Measurements from ENCODE around the gene HOXB8.

Gene HOXB8

GRCh38 chr17:48589831-48590606, 25.1 kb downstream of the HOXB8 start, which contains the start of gene HOXB3:
Gene HOXB3 (minus strand): TSS chr17:48590241. CDS start chr17:48552474, 37,767 bp downstream.
- H3K27me3 ChIP-seq (replicated peaks; ENCODE audit: insufficient read depth, low read length): peaks cover 17% of the 10 kb centered on the region
- H3K4me3 ChIP-seq (ENCODE audit: low read length): no peak within 1 kb of the TSS
- no peak within 1 kb of the TSS for H2AFZ ChIP-seq (ENCODE audit: low read length)
- no peaks in the 10 kb centered on the region for H3K9me2 ChIP-seq (replicated peaks; ENCODE audit: insufficient read depth, low read length)
- H3K9ac ChIP-seq (ENCODE audit: low read length): no peak within 1 kb of the TSS
- peaks cover 6% of the 10 kb centered on the region for H3K4me1 ChIP-seq (ENCODE audit: low read length)
- H3K27ac ChIP-seq (ENCODE audit: low read length): no peak within 1 kb of the TSS
- H3F3A ChIP-seq (ENCODE audit: insufficient read depth, low read length): no peaks in the 10 kb centered on the region
- DNase-seq: no peak
- H3K36me3 ChIP-seq (replicated peaks; ENCODE audit: insufficient read depth, low read length): no peaks in the 10 kb centered on the region
- no peak within 1 kb of the TSS for H3K4me2 ChIP-seq (ENCODE audit: low read depth, low read length)
- no peaks in the 10 kb centered on the region for H3K79me2 ChIP-seq (ENCODE audit: low read length)
- H3K9me3 ChIP-seq (replicated peaks; ENCODE audit: insufficient read depth, low read length): no peaks in the 10 kb centered on the region
- no peaks in the 10 kb centered on the region for H4K20me1 ChIP-seq (ENCODE audit: insufficient read depth, low read length)
- TF ChIP-seq, protein P1, sequence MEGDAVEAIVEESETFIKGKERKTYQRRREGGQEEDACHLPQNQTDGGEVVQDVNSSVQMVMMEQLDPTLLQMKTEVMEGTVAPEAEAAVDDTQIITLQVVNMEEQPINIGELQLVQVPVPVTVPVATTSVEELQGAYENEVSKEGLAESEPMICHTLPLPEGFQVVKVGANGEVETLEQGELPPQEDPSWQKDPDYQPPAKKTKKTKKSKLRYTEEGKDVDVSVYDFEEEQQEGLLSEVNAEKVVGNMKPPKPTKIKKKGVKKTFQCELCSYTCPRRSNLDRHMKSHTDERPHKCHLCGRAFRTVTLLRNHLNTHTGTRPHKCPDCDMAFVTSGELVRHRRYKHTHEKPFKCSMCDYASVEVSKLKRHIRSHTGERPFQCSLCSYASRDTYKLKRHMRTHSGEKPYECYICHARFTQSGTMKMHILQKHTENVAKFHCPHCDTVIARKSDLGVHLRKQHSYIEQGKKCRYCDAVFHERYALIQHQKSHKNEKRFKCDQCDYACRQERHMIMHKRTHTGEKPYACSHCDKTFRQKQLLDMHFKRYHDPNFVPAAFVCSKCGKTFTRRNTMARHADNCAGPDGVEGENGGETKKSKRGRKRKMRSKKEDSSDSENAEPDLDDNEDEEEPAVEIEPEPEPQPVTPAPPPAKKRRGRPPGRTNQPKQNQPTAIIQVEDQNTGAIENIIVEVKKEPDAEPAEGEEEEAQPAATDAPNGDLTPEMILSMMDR (IDR thresholded peaks at IDR 0.05; ENCODE audit: low read length): no peak
- TF ChIP-seq EZH2 (optimal IDR thresholded peaks at IDR 0.05; ENCODE audit: low read depth, low read length) (no peak), EZH2phosphoT487 (IDR thresholded peaks at IDR 0.05; ENCODE audit: low read length) (no peak)

DNA sequence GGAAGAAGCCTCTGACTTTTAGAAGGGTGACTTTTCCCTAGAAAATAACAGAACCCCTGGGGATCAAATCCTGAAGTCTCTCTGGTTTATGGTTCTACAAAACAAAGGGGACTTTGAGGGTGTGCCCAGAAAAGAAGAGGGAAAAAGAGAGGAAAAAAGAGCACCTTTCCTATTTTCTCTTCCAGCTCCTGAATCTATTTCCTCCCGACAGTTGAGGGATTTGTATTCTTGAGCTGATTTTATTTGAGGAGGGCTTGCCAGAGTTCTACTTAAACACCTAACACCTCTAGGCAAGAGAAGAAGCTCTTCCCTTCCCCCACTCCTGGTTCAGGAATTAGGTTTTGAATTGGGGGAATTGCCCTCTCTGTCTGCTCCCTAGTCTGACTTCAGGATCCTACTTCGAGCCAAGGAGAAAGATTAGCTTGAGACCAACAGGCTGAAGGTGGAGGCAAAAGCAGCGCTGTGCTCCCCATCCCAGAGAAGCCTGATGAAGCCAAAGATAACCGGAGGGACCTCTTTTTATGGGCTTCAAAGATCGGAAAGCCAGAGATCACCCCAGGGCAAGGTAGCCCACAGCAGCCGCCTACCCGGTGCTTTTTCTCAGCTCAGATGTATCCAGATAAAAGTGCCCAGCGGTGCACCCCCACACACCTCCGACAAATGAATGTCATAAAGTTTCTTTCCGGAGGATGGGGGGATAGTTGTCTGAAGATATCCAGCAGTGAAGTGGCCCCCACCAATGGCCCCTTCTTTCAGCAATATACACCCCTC, 25.8 kb downstream of the HOXB8 start:
- Histone ChIP-seq H4K20me1 (ENCODE audit: insufficient read depth, low read length) (no peaks in the 10 kb centered on the region), H3K4me1 (ENCODE audit: low read length) (peaks cover 6% of the 10 kb centered on the region), H3K4me3 (ENCODE audit: low read length) (no peak overlapping the region), H2AFZ (ENCODE audit: low read length) (no peak overlapping the region), H3K9ac (ENCODE audit: low read length) (no peak overlapping the region), H3K9me3 (replicated peaks; ENCODE audit: insufficient read depth, low read length) (no peaks in the 10 kb centered on the region), H3K27me3 (replicated peaks; ENCODE audit: insufficient read depth, low read length) (peaks cover 17% of the 10 kb centered on the region), H3K4me2 (ENCODE audit: low read depth, low read length) (no peak overlapping the region), H3F3A (ENCODE audit: insufficient read depth, low read length) (no peaks in the 10 kb centered on the region), H3K79me2 (ENCODE audit: low read length) (no peaks in the 10 kb centered on the region), H3K9me2 (replicated peaks; ENCODE audit: insufficient read depth, low read length) (no peaks in the 10 kb centered on the region), H3K27ac (ENCODE audit: low read length) (no peak overlapping the region), H3K36me3 (replicated peaks; ENCODE audit: insufficient read depth, low read length) (no peaks in the 10 kb centered on the region)
- no peak for TF ChIP-seq EZH2phosphoT487 (IDR thresholded peaks at IDR 0.05; ENCODE audit: low read length)
- TF ChIP-seq, protein P1 (IDR thresholded peaks at IDR 0.05; ENCODE audit: low read length): no peak
- no peak for TF ChIP-seq EZH2 (optimal IDR thresholded peaks at IDR 0.05; ENCODE audit: low read depth, low read length)
- DNase-seq: no peak

GRCh38 chr17:48588528-48588927, 26.6 kb downstream of the HOXB8 start:
- Histone ChIP-seq H3K4me2 (ENCODE audit: low read depth, low read length) (no peak overlapping the region), H3K9ac (ENCODE audit: low read length) (no peak overlapping the region), H3K27me3 (replicated peaks; ENCODE audit: insufficient read depth, low read length) (peaks cover 17% of the 10 kb centered on the region), H3K9me3 (replicated peaks; ENCODE audit: insufficient read depth, low read length) (no peaks in the 10 kb centered on the region), H3K36me3 (replicated peaks; ENCODE audit: insufficient read depth, low read length) (no peaks in the 10 kb centered on the region), H3K79me2 (ENCODE audit: low read length) (no peaks in the 10 kb centered on the region), H3K4me1 (ENCODE audit: low read length) (peaks cover 6% of the 10 kb centered on the region), H3K27ac (ENCODE audit: low read length) (no peak overlapping the region), H2AFZ (ENCODE audit: low read length) (no peak overlapping the region), H3K9me2 (replicated peaks; ENCODE audit: insufficient read depth, low read length) (no peaks in the 10 kb centered on the region), H3K4me3 (ENCODE audit: low read length) (no peak overlapping the region), H4K20me1 (ENCODE audit: insufficient read depth, low read length) (no peaks in the 10 kb centered on the region), H3F3A (ENCODE audit: insufficient read depth, low read length) (no peaks in the 10 kb centered on the region)
- TF ChIP-seq EZH2phosphoT487 (IDR thresholded peaks at IDR 0.05; ENCODE audit: low read length): no peak
- TF ChIP-seq, protein P1 (IDR thresholded peaks at IDR 0.05; ENCODE audit: low read length): no peak
- TF ChIP-seq EZH2 (optimal IDR thresholded peaks at IDR 0.05; ENCODE audit: low read depth, low read length): no peak
- DNase-seq: no peak
